Ovary (tissue), 9 donors: ENCODE results near the gene HMOX1. TPM values are rescaled to one million over a fixed set of nuclear protein-coding genes. Genes with fewer than 3 reads are reported as not detected.
A peak's percentile ranks its signal among the peaks of the same experiment; 100 is the strongest.

Source experiments
- DNase-seq, 5 donors: peaks; one replicate each; pipeline ENCODE4 v3.0.0-alpha.2; 2019 to 2020
- H3K27ac ChIP-seq, 2 donors: fragments of 200-600 bp; one replicate each; pipeline versions ENCODE4 v1.5.1 to v1.8.0; 2019 to 2022
- H3K27me3 ChIP-seq: fragments of 200-600 bp; one replicate; pipeline ENCODE4 v1.8.0; 2022
- H3K36me3 ChIP-seq: fragments of 200-600 bp; sonication (generic); one replicate; pipeline ENCODE4 v1.5.1; 2019
- H3K4me1 ChIP-seq: one replicate; pipeline ENCODE4 v1.8.1; 2013; ENCODE audit warnings: mild to moderate bottlenecking, moderate library complexity; ENCODE audit not compliant: insufficient read depth
- H3K4me3 ChIP-seq: fragments of 200-600 bp; sonication (generic); one replicate; pipeline ENCODE4 v1.5.1; 2017
- H3K9me3 ChIP-seq, 2 donors: fragments of 200-600 bp in 1 of 2; sonication (generic) in 1 of 2; one replicate each; pipeline versions ENCODE4 v1.5.1 to v1.8.1; 2013 to 2019; ENCODE audit warnings: mild to moderate bottlenecking in 1 of 2, moderate library complexity in 1 of 2
- CTCF ChIP-seq, 3 donors: fragments of 450-650 bp in 2 of 3; fragments of 200-600 bp in 1 of 3; IDR thresholded peaks; one replicate each; pipeline versions ENCODE4 v1.5.1 to v1.8.0; 2016 to 2022; ENCODE audit warnings: antibody characterized with exemption in 3 of 3, mild to moderate bottlenecking in 1 of 3
- EP300 ChIP-seq: sonication (generic); formaldehyde crosslinking; IDR thresholded peaks from one replicate; pipeline ENCODE4 v1.6.1; 2017; ENCODE audit warnings: antibody characterized with exemption
- POLR2A ChIP-seq: fragments of 450-650 bp; IDR thresholded peaks from one replicate; pipeline ENCODE4 v1.6.1; 2017; ENCODE audit warnings: antibody characterized with exemption, mild to moderate bottlenecking, moderate library complexity
- WGBS, 3 donors: extraction: QIAGEN DNeasy Blood & Tissue Kit in 1 of 3; methylation state at CpG; one replicate each; pipeline versions ENCODE4 v1.1.5 to v1.1.7; 2013 to 2017; 5-methylcytosine and 5-hydroxymethylcytosine counted together
- intact Hi-C, 4 donors: fragments of 100-400 bp; cut with DNase I; formaldehyde crosslinking; loops; one replicate each; pipeline versions ENCODE4 v1.11.0 to v1.15.1; 2022 to 2023
- polyA plus RNA-seq, 2 donors: library from polyadenylated mRNA; stranded (reverse); fragments of 200-250 nt in 1 of 2; fragments of 350-450 nt in 1 of 2; fragmentation: Illumina TruSeq in 1 of 2; extraction: RNeasy Lipid Tissue Mini Kit (QIAGEN cat#74804) in 1 of 2; gene quantifications; one replicate each; pipeline ENCODE4 v1.2.3, GENCODE V29; 2013 to 2014
- total RNA-seq, 7 donors: library from RNA; depleted of rRNA in 2 of 7; stranded (reverse); fragments of >200 nt in 2 of 7; fragmentation: NEBNext Ultra II Directional in 3 of 7; extraction: Animal tissue kit (Norgen Biotek cat#: 25700) in 3 of 7; gene quantifications; one replicate each; pipeline versions ENCODE4 v1.1.0 to v1.2.4, GENCODE V29; 2016 to 2023
- donor health status: DM: no; HTN: no; CAD: no; lungs with moderate emphysema.
- donor health status: DM: no; HTN: no; CAD: no.
- donor health status: Bipolar disorder and iron deficiency.
- donor health status: DM: yes; HTN: yes; CAD: no.
- donor health status: DM: no; HTN: no; CAD: no.
- donor health status: DM: yes; HTN: yes; CAD: no.

Gene HMOX1
- total and polyA plus RNA-seq, 9 donors: 45.0 to 243 (median 71.4) TPM

- no peaks in the 10 kb centered on the region for H3K36me3 ChIP-seq
- no peaks in the 10 kb centered on the region for H3K27me3 ChIP-seq
- no peak overlapping the region for H3K4me3 ChIP-seq
- WGBS, 3 donors: 83 to 87% (median 85%) methylated on average over 6 of the region's 6 CpGs
- no peaks in the 10 kb centered on the region for H3K9me3 ChIP-seq
- no peak overlapping the region for H3K27ac ChIP-seq
- intact Hi-C loops: no loop called here
- peaks cover 21% of the 10 kb centered on the region for H3K4me1 ChIP-seq
- no peak for TF ChIP-seq CTCF (IDR thresholded peaks at IDR 0.05)
- TF ChIP-seq EP300: no peak
- TF ChIP-seq POLR2A: no peak
- no peak for DNase-seq
Measured at GRCh38 chr22:35380013-35380412, 883 bp upstream of the HMOX1 start.

- 19 to 34% (median 21%) methylated on average over 5 of the region's 5 CpGs for WGBS, 3 donors
- Histone ChIP-seq H3K36me3 (no peaks in the 10 kb centered on the region), H3K27ac (peak overlapping the region; percentile 22 to 62), H3K27me3 (no peaks in the 10 kb centered on the region), H3K4me3 (peak overlapping the region; percentile 85), H3K4me1 (peaks cover 20% of the 10 kb centered on the region), H3K9me3 (no peaks in the 10 kb centered on the region)
- TF ChIP-seq POLR2A (no peak), CTCF (IDR thresholded peaks at IDR 0.05) (no peak), EP300 (no peak)
- peak in 2 of 5 donors; percentile 48 to 53 for DNase-seq
- intact Hi-C loops: no loop called here
Measured at GRCh38 chr22:35381424-35382009, 621 bp downstream of the HMOX1 start.

GRCh38 chr22:35383679-35384071 is 2.8 kb downstream of the HMOX1 start:
- TF ChIP-seq POLR2A: no peak
- TF ChIP-seq EP300: no peak
- no peak for TF ChIP-seq CTCF (IDR thresholded peaks at IDR 0.05)
- no peaks in the 10 kb centered on the region for H3K9me3 ChIP-seq
- intact Hi-C loops: no loop called here

GRCh38 chr22:35384527-35384926 is 3.6 kb downstream of the HMOX1 start:
- TF ChIP-seq EP300 (no peak), CTCF (IDR thresholded peaks at IDR 0.05) (no peak), POLR2A (no peak)
- Histone ChIP-seq H3K27me3 (no peaks in the 10 kb centered on the region), H3K4me1 (peaks cover 19% of the 10 kb centered on the region), H3K9me3 (no peaks in the 10 kb centered on the region), H3K27ac (peak overlapping the region in 1 of 2 donors; percentile 34), H3K36me3 (no peaks in the 10 kb centered on the region), H3K4me3 (no peak overlapping the region)
- WGBS, 3 donors: 74 to 95% (median 83%) methylated on average over 4 of the region's 4 CpGs
- no peak for DNase-seq
- intact Hi-C loops: no loop called here

More at GRCh38 chr22:35383679-35384071, 2.8 kb downstream of the HMOX1 start:
- Histone ChIP-seq H3K4me1 (peaks cover 19% of the 10 kb centered on the region), H3K36me3 (no peaks in the 10 kb centered on the region), H3K4me3 (no peak overlapping the region), H3K27me3 (no peaks in the 10 kb centered on the region), H3K27ac (peak overlapping the region in 1 of 2 donors; percentile 28)
- 65 to 80% (median 66%) methylated on average over 3 of the region's 3 CpGs for WGBS, 3 donors
- no peak for DNase-seq
